Erythroblast (primary cell): ENCODE data around the gene GON7.
"Not testable (repeated sequence)": the region's sequence is repeated elsewhere in the genome, so short reads cannot be mapped to it uniquely, and the experiment has no call there.

ENCODE experiments used
- GATA1 ChIP-seq: IDR thresholded peaks from 2 replicates; pipeline ENCODE4 v1.6.1; 2011; ENCODE audit warnings: low read depth, mild to moderate bottlenecking, control low read depth, low read length, moderate library complexity
- POLR2A ChIP-seq: IDR thresholded peaks from 2 replicates; pipeline ENCODE4 v1.6.1; 2011; ENCODE audit warnings: mild to moderate bottlenecking, low read length

DNA sequence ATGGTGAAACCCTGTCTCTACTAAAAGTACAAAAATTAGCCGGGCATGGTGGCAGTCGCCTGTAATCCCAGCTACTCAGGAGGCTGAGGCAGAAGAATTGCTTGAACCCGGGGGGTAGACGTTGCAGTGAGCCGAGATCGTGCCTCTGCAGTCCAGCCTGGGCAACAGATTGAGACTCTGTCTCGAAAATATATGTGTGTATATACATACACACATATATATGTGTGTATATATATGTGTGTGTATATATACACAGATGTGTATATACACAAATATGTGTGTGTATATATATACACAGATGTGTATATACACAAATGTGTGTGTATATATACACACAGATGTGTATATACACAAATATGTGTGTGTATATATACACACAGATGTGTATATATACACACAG is 48.5 kb downstream of the GON7 start:
- TF ChIP-seq POLR2A, GATA1: not testable (repeated sequence)
